Neural crest cell (in vitro differentiated cells): ENCODE data around the gene ARID3C. TPM values are rescaled to one million over a fixed set of nuclear protein-coding genes. Genes with fewer than 3 reads are reported as not detected.

Source experiments
- DNase-seq: peaks from one replicate; pipeline ENCODE4 v3.0.0; 2021; ENCODE audit warnings: low read depth, mixed read lengths, low spot score
- H3K27ac Mint-ChIP-seq: one replicate; pipeline ENCODE4 v1.8.0; 2021; ENCODE audit warnings: mild to moderate bottlenecking, mixed read lengths; ENCODE audit not compliant: unreplicated experiment
- H3K27me3 Mint-ChIP-seq: 2 replicates; pipeline ENCODE4 v1.8.0; 2021; ENCODE audit warnings: low read depth, mild to moderate bottlenecking, mixed read lengths
- H3K36me3 Mint-ChIP-seq: 2 replicates; pipeline ENCODE4 v1.8.0; 2021; ENCODE audit warnings: low read depth, mild to moderate bottlenecking, mixed read lengths
- H3K4me1 Mint-ChIP-seq: 2 replicates; pipeline ENCODE4 v1.8.0; 2021; ENCODE audit warnings: mixed read lengths
- H3K4me3 Mint-ChIP-seq: one replicate; pipeline ENCODE4 v1.8.0; 2021; ENCODE audit warnings: mild to moderate bottlenecking, mixed read lengths
- H3K9me3 Mint-ChIP-seq: 2 replicates; pipeline ENCODE4 v1.8.0; 2021; ENCODE audit warnings: mixed read lengths
- total RNA-seq: library from RNA; stranded (reverse); gene quantifications from 2 replicates; pipeline ENCODE4 v1.2.1, GENCODE V29; 2021
- TF ChIP-seq, protein P1 (sequence below): fragments of 200-600 bp; sonication (generic); conservative IDR thresholded peaks from 2 replicates; pipeline ENCODE4 v1.5.0; 2021; ENCODE audit warnings: antibody characterized with exemption, mild to moderate bottlenecking

Gene ARID3C
- total RNA-seq, 1 donor from 2014 or later: 0.68 TPM

DNA sequence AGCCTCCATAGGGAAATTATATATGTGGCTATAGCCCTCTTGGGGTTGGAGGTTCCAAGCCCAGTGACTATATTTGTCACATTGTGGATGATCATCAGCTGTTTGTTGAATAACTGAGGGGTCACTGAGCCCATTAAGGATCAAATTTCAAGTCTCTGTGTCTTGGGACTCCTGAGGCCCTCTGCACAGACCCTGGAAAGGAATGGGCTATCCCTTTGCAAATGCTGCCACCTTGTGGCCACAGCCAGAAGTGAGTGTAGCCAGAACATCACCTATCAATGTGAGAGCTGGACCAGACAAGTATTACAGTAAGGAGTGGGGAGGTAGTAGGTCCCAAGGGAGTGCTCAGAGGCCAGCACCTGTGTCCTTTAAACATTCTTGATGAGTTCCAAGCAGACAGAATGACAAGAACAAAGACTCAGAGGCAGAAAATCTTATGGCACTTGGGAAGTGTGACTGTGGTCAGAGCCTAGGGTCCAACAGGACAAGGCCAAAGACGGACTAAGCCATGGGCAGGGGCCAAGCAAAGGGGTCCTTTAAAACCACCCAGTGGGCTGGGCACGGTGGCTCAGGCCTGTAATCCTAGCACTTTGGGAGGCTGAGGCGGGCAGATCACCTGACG is 25.1 kb downstream of the ARID3C start:
- Mint-ChIP-seq H3K9me3 (no peaks in the 10 kb centered on the region), H3K27ac (no peak overlapping the region), H3K36me3 (no peaks in the 10 kb centered on the region), H3K4me3 (no peak overlapping the region), H3K4me1 (peaks cover 6% of the 10 kb centered on the region), H3K27me3 (peaks cover 9% of the 10 kb centered on the region)
- peak; percentile 96 for DNase-seq
- TF ChIP-seq, protein P1, sequence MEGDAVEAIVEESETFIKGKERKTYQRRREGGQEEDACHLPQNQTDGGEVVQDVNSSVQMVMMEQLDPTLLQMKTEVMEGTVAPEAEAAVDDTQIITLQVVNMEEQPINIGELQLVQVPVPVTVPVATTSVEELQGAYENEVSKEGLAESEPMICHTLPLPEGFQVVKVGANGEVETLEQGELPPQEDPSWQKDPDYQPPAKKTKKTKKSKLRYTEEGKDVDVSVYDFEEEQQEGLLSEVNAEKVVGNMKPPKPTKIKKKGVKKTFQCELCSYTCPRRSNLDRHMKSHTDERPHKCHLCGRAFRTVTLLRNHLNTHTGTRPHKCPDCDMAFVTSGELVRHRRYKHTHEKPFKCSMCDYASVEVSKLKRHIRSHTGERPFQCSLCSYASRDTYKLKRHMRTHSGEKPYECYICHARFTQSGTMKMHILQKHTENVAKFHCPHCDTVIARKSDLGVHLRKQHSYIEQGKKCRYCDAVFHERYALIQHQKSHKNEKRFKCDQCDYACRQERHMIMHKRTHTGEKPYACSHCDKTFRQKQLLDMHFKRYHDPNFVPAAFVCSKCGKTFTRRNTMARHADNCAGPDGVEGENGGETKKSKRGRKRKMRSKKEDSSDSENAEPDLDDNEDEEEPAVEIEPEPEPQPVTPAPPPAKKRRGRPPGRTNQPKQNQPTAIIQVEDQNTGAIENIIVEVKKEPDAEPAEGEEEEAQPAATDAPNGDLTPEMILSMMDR: peak; percentile 97

DNA sequence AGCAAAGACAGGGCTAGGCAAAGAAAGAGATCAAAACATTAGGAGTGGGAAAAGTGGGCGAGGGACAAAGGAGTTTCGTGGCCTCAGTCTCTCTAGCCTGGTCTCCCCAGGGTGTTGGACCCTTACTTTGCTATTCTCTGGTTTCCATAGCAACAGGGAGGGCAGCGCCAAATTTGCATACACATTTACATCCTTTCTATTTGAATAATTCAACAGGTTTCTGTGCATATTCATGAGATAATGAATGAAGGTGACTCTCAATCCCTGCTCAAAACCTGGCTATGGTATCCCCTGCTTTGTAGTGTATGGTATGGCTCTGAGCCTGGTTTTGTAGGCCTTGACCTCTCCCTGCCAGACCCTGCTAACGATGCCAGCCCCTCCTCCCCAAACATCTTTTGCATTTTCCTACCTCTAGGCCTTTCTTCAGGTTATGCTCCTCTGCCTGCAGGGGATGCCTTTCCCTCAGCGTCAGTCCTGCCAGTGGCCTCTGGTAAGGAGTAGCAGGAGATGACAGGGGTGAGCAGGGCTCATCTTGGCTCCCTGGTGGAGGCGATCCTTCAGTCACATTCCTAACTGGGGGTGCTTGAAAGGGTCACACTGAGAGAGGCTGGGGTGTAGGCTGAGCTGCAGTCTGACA is 26.8 kb downstream of the ARID3C start:
- no peaks in the 10 kb centered on the region for H3K9me3 Mint-ChIP-seq
- H3K36me3 Mint-ChIP-seq: no peaks in the 10 kb centered on the region
- peaks cover 13% of the 10 kb centered on the region for H3K27me3 Mint-ChIP-seq
- H3K4me1 Mint-ChIP-seq: peaks cover 6% of the 10 kb centered on the region
- H3K27ac Mint-ChIP-seq: no peak overlapping the region
- TF ChIP-seq, protein P1: no peak
- H3K4me3 Mint-ChIP-seq: no peak overlapping the region
- DNase-seq: no peak

DNA sequence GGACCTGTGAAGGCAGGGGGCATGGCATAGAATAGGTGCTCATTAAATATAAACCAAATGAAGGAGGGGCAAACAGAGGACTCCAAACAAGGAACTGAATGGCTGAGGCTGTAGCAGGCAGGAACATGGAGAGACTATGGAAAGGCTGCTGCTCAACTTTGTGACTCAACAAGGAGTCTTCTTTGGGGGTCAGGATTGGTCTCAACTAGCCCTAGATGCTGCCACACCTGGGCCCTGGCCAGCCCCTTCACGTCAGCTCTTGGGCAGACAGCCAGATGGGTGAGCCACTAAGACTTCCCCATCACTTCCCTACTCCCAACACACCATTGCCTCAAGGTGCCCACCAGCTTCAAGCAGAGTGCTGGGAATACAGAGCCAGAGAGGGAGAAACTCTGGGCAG is 28.0 kb downstream of the ARID3C start:
- peaks cover 6% of the 10 kb centered on the region for H3K4me1 Mint-ChIP-seq
- DNase-seq: no peak
- no peaks in the 10 kb centered on the region for H3K9me3 Mint-ChIP-seq
- H3K36me3 Mint-ChIP-seq: no peaks in the 10 kb centered on the region
- no peak overlapping the region for H3K4me3 Mint-ChIP-seq
- no peak overlapping the region for H3K27ac Mint-ChIP-seq
- peaks cover 13% of the 10 kb centered on the region for H3K27me3 Mint-ChIP-seq
- TF ChIP-seq, protein P1: no peak

DNA sequence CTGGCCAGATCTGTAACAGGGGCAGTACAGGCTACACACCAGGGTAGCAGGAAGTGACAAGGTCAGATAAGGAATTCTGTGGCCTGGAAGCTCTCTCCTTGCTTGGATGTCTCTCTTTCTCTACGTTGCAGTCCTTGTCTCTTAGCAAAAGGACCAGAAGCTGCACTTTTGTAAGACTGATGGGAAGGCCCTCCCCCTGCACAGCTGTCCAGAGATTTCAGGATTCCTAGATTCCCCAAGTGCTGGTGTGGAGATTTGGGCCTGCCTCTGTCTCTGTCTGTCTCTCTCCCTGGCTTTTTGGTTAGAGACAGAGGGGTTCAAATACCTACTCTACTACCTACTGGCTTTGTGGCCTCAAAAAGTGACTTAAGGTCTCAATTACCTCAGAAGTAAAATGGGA is 29.3 kb downstream of the ARID3C start:
- Mint-ChIP-seq H3K27ac (no peak overlapping the region), H3K4me3 (no peak overlapping the region), H3K9me3 (no peaks in the 10 kb centered on the region), H3K4me1 (peaks cover 6% of the 10 kb centered on the region), H3K36me3 (no peaks in the 10 kb centered on the region), H3K27me3 (peaks cover 5% of the 10 kb centered on the region)
- DNase-seq: no peak
- TF ChIP-seq, protein P1: no peak

DNA sequence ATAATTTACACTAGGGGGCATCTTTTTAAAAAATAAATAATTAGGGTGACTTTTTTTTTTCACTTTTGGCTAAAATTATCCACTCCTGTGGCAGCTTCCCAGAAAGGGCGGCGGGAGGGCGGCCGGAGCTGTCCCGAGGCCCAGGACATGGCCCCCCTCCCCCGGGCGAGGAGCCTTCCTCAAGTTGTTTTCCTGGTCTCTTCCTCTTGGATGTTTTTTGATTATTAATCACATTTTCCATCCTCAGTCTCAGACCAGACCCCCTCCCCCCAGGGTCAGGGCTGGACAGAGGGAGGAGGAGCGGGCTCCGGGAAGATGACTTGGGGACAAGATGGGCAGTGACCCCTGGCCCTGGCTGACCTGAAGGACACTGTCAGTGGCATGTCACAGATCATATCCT is 34.7 kb downstream of the ARID3C start:
- no peak for DNase-seq
- Mint-ChIP-seq H3K27me3 (peaks cover 43% of the 10 kb centered on the region), H3K4me3 (no peak overlapping the region), H3K4me1 (peaks cover 11% of the 10 kb centered on the region), H3K36me3 (no peaks in the 10 kb centered on the region), H3K9me3 (no peaks in the 10 kb centered on the region), H3K27ac (no peak overlapping the region)
- TF ChIP-seq, protein P1: no peak
